ENCODE data around the gene MLF2.

GRCh38 chr12:6751767-6752166 is 1.2 kb downstream of the MLF2 start:
- TF ChIP-seq, protein P1, sequence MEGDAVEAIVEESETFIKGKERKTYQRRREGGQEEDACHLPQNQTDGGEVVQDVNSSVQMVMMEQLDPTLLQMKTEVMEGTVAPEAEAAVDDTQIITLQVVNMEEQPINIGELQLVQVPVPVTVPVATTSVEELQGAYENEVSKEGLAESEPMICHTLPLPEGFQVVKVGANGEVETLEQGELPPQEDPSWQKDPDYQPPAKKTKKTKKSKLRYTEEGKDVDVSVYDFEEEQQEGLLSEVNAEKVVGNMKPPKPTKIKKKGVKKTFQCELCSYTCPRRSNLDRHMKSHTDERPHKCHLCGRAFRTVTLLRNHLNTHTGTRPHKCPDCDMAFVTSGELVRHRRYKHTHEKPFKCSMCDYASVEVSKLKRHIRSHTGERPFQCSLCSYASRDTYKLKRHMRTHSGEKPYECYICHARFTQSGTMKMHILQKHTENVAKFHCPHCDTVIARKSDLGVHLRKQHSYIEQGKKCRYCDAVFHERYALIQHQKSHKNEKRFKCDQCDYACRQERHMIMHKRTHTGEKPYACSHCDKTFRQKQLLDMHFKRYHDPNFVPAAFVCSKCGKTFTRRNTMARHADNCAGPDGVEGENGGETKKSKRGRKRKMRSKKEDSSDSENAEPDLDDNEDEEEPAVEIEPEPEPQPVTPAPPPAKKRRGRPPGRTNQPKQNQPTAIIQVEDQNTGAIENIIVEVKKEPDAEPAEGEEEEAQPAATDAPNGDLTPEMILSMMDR (IDR thresholded peaks at IDR 0.05): no peak
- no peak for TF ChIP-seq POLR2A (IDR thresholded peaks at IDR 0.05)

Data from adrenal gland (tissue), 5 donors.